Fibroblast of pulmonary artery (primary cell): Measurements from ENCODE around the gene CRIP1.
A peak's percentile ranks its signal among the peaks of the same experiment; 100 is the strongest.

Source experiments
- DNase-seq: peaks from one replicate; pipeline ENCODE4 v3.0.0-alpha.2; 2010; ENCODE audit warnings: low read depth
- H3K4me3 ChIP-seq: replicated peaks from 2 replicates; pipeline ENCODE4 v1.5.1; 2011; ENCODE audit warnings: low read depth, mild to moderate bottlenecking, control low read depth, low read length, moderate library complexity
- CTCF ChIP-seq: IDR thresholded peaks from 2 replicates; pipeline ENCODE4 v1.5.1; 2011; ENCODE audit warnings: mild to moderate bottlenecking, control low read depth, low read length, inconsistent platforms; ENCODE audit errors: missing control alignments

Gene CRIP1

GRCh38 chr14:105536691-105537579 lies 50.2 kb downstream of the CRIP1 start:
- no peak for TF ChIP-seq CTCF
- DNase-seq, result no peak
- H3K4me3 ChIP-seq, result no peak overlapping the region

GRCh38 chr14:105537580-105538474 lies 51.1 kb downstream of the CRIP1 start:
- TF ChIP-seq CTCF, result peak; percentile 84
- no peak for DNase-seq
- no peak overlapping the region for H3K4me3 ChIP-seq
